ENCODE measurements around the gene TMEM164. TPM values are rescaled to one million over a fixed set of nuclear protein-coding genes. Genes with fewer than 3 reads are reported as not detected.

Gene TMEM164
- total and polyA plus RNA-seq, 2 of the 4 experiments (the other 2 are of a cell fraction): 6.3 to 7.1 TPM

GRCh38 chrX:110060317-110060716 is 57.4 kb downstream of the TMEM164 start:
- no peak overlapping the region for H2BK120ac ChIP-seq (ENCODE audit: low read depth, low read length)
- in situ Hi-C loops (cut with MboI; ENCODE audit: low sequenced_read_pairs) (no loop called here), intact Hi-C loops (cut with micrococcal nuclease) (no loop called here), dilution Hi-C loops (cut with HindIII; ENCODE audit: low sequenced_read_pairs, unreplicated experiment) (no loop called here)
- no peak overlapping the region for H2AK5ac ChIP-seq (ENCODE audit: low read depth, low read length)
- H3K4ac ChIP-seq (ENCODE audit: low read depth, low read length): no peak overlapping the region
- H3K23ac ChIP-seq (ENCODE audit: low read depth, low read length): no peak overlapping the region
- no peak overlapping the region for H2AFZ ChIP-seq (replicated peaks; ENCODE audit: low read length, poor library complexity)
- ChIA-PET POLR2A (ENCODE audit: unreplicated experiment) (no interaction called here), CTCF (no interaction called here)
- H3K4me2 ChIP-seq (ENCODE audit: low read depth, low read length): no peak overlapping the region
- no peak overlapping the region for H3K18ac ChIP-seq (ENCODE audit: low read depth, low read length)
- no peaks in the 10 kb centered on the region for H4K20me1 ChIP-seq (ENCODE audit: insufficient read depth, low read length)
- H2BK15ac ChIP-seq (ENCODE audit: low read depth, low read length): no peak overlapping the region
- 0 out of 2 replicates have a peak, but pooled peaks cover 2% of the 10 kb centered on the region for H3K36me3 ChIP-seq (ENCODE audit: control insufficient read depth, insufficient read depth, low read length)
- no peak overlapping the region for H4K5ac ChIP-seq (ENCODE audit: low read depth, low read length)
- H3K14ac ChIP-seq (replicated peaks; ENCODE audit: low read depth, low read length): no peak overlapping the region
- H3K9me1 ChIP-seq (ENCODE audit: insufficient read depth, low read length): no peaks in the 10 kb centered on the region
- no peaks in the 10 kb centered on the region for H3K9me3 ChIP-seq (ENCODE audit: control insufficient read depth, insufficient read depth, low read length)
- no peak overlapping the region for H3K4me3 ChIP-seq (ENCODE audit: insufficient read depth, low read depth, low read length)
- H3K4me1 ChIP-seq (ENCODE audit: control insufficient read depth, insufficient read depth, low read length): no peaks in the 10 kb centered on the region
- H2AK9ac ChIP-seq (replicated peaks; ENCODE audit: low read depth, low read length, poor library complexity): no peak overlapping the region
- TF ChIP-seq, protein P1, sequence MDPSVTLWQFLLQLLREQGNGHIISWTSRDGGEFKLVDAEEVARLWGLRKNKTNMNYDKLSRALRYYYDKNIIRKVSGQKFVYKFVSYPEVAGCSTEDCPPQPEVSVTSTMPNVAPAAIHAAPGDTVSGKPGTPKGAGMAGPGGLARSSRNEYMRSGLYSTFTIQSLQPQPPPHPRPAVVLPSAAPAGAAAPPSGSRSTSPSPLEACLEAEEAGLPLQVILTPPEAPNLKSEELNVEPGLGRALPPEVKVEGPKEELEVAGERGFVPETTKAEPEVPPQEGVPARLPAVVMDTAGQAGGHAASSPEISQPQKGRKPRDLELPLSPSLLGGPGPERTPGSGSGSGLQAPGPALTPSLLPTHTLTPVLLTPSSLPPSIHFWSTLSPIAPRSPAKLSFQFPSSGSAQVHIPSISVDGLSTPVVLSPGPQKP (IDR thresholded peaks at IDR 0.05; ENCODE audit: borderline replicate concordance, low read depth, low read length): no peak
- TF ChIP-seq, protein P2, sequence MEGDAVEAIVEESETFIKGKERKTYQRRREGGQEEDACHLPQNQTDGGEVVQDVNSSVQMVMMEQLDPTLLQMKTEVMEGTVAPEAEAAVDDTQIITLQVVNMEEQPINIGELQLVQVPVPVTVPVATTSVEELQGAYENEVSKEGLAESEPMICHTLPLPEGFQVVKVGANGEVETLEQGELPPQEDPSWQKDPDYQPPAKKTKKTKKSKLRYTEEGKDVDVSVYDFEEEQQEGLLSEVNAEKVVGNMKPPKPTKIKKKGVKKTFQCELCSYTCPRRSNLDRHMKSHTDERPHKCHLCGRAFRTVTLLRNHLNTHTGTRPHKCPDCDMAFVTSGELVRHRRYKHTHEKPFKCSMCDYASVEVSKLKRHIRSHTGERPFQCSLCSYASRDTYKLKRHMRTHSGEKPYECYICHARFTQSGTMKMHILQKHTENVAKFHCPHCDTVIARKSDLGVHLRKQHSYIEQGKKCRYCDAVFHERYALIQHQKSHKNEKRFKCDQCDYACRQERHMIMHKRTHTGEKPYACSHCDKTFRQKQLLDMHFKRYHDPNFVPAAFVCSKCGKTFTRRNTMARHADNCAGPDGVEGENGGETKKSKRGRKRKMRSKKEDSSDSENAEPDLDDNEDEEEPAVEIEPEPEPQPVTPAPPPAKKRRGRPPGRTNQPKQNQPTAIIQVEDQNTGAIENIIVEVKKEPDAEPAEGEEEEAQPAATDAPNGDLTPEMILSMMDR (conservative IDR thresholded peaks at IDR 0.05; ENCODE audit: low read depth, low read length): no peak
- TF ChIP-seq RCOR1 (IDR thresholded peaks at IDR 0.05; ENCODE audit: insufficient replicate concordance, low read length): no peak
- TF ChIP-seq CEBPB (IDR thresholded peaks at IDR 0.05; ENCODE audit: low read depth, low read length): no peak
- TF ChIP-seq FOS (IDR thresholded peaks at IDR 0.05; ENCODE audit: low read depth, low read length): no peak
- no peak for TF ChIP-seq SMC3 (IDR thresholded peaks at IDR 0.05; ENCODE audit: low read depth, low read length)
- TF ChIP-seq, protein P3, sequence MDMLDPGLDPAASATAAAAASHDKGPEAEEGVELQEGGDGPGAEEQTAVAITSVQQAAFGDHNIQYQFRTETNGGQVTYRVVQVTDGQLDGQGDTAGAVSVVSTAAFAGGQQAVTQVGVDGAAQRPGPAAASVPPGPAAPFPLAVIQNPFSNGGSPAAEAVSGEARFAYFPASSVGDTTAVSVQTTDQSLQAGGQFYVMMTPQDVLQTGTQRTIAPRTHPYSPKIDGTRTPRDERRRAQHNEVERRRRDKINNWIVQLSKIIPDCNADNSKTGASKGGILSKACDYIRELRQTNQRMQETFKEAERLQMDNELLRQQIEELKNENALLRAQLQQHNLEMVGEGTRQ (IDR thresholded peaks at IDR 0.05; ENCODE audit: low read depth, low read length): no peak
- TF ChIP-seq BHLHE40 (IDR thresholded peaks at IDR 0.05; ENCODE audit: low read depth, low read length): no peak
- TF ChIP-seq POLR2A (IDR thresholded peaks at IDR 0.05; ENCODE audit: low read depth, low read length): no peak
- TF ChIP-seq NFE2L2 (IDR thresholded peaks at IDR 0.05; ENCODE audit: low read depth, low read length): no peak
- no peak for TF ChIP-seq MAFK (IDR thresholded peaks at IDR 0.05; ENCODE audit: low read depth, low read length)
- TF ChIP-seq MXI1 (IDR thresholded peaks at IDR 0.05; ENCODE audit: borderline replicate concordance, low read depth, low read length): no peak
- no peak for TF ChIP-seq RFX5 (IDR thresholded peaks at IDR 0.05; ENCODE audit: low read depth, low read length)
- TF ChIP-seq MAZ (IDR thresholded peaks at IDR 0.05; ENCODE audit: borderline replicate concordance, low read depth, low read length): no peak
- no peak for TF ChIP-seq RAD21 (IDR thresholded peaks at IDR 0.05; ENCODE audit: low read length)
- no peak for TF ChIP-seq CHD1 (IDR thresholded peaks at IDR 0.05; ENCODE audit: low read depth, low read length)
- no peaks in the 10 kb centered on the region for H3K79me1 ChIP-seq (ENCODE audit: low read depth in 1 of 2, low read length in 2 of 2)
- H3K27ac ChIP-seq (ENCODE audit: insufficient read depth, low read length): no peak overlapping the region
- H2BK20ac ChIP-seq (ENCODE audit: low read depth, low read length): no peak overlapping the region
- DNase-seq (no peak), ATAC-seq (ENCODE audit: low read depth) (no peak)
- no peak overlapping the region for H4K91ac ChIP-seq (ENCODE audit: insufficient read depth, low read depth, low read length)
- BruUV-seq (replicated peaks): no TSS peak
- no peak overlapping the region for H4K8ac ChIP-seq (ENCODE audit: low read depth in 2 of 2, low read length in 2 of 2)
- H3K27me3 ChIP-seq (ENCODE audit: control insufficient read depth, insufficient read depth, low read length): no peaks in the 10 kb centered on the region; the same call in 1 of the 2 replicates
- H3K9ac ChIP-seq (ENCODE audit: low read depth, low read length): no peak overlapping the region
- no peak overlapping the region for H3K56ac ChIP-seq (ENCODE audit: extremely low read depth, insufficient read depth, low read length)
- H2BK5ac ChIP-seq (ENCODE audit: low read depth, low read length, poor library complexity, severe bottlenecking): no peak overlapping the region

Measured in IMR-90 (cell line).